Measurements from ENCODE around the gene ARHGAP10.

DNA sequence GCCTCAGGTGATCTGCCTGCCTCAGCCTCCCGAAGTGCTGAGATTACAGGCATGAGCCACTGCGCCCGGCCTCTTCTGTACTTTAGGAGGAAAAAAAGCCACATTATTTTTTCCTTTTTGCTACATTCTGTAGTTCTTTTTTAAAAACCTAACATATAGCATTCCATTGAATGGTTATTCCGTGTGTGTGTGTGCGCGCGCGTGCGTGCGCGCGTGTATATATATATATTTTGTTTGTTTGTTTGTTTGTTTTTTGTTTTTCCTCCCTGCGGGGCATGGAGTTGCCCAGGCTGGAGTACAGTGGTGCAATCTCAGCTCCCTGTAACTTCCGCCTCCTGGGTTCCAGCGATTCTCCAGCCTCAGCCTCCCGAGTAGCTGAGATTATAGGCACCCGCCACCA is 59.5 kb downstream of the ARHGAP10 start:
- TF ChIP-seq EP300 (IDR thresholded peaks at IDR 0.05; ENCODE audit: borderline replicate concordance), result no peak
- TF ChIP-seq TAF1 (IDR thresholded peaks at IDR 0.05; ENCODE audit: low read depth), result no peak
- no peak for TF ChIP-seq ZBTB7A (IDR thresholded peaks at IDR 0.05; ENCODE audit: low read depth)
- TF ChIP-seq, protein P1, sequence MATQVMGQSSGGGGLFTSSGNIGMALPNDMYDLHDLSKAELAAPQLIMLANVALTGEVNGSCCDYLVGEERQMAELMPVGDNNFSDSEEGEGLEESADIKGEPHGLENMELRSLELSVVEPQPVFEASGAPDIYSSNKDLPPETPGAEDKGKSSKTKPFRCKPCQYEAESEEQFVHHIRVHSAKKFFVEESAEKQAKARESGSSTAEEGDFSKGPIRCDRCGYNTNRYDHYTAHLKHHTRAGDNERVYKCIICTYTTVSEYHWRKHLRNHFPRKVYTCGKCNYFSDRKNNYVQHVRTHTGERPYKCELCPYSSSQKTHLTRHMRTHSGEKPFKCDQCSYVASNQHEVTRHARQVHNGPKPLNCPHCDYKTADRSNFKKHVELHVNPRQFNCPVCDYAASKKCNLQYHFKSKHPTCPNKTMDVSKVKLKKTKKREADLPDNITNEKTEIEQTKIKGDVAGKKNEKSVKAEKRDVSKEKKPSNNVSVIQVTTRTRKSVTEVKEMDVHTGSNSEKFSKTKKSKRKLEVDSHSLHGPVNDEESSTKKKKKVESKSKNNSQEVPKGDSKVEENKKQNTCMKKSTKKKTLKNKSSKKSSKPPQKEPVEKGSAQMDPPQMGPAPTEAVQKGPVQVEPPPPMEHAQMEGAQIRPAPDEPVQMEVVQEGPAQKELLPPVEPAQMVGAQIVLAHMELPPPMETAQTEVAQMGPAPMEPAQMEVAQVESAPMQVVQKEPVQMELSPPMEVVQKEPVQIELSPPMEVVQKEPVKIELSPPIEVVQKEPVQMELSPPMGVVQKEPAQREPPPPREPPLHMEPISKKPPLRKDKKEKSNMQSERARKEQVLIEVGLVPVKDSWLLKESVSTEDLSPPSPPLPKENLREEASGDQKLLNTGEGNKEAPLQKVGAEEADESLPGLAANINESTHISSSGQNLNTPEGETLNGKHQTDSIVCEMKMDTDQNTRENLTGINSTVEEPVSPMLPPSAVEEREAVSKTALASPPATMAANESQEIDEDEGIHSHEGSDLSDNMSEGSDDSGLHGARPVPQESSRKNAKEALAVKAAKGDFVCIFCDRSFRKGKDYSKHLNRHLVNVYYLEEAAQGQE (IDR thresholded peaks at IDR 0.05; ENCODE audit: low read depth), result no peak
- TF ChIP-seq YY1 (IDR thresholded peaks at IDR 0.05; ENCODE audit: low read depth), result no peak
- TF ChIP-seq CREB1 (IDR thresholded peaks at IDR 0.05; ENCODE audit: low read depth), result no peak
- no peak for TF ChIP-seq FOXM1 (IDR thresholded peaks at IDR 0.05; ENCODE audit: borderline replicate concordance, low read depth)
- TF ChIP-seq RAD21 (IDR thresholded peaks at IDR 0.05; ENCODE audit: low read depth), result no peak
- no peak for TF ChIP-seq CEBPB (IDR thresholded peaks at IDR 0.05)
- no peak for TF ChIP-seq TCF12 (IDR thresholded peaks at IDR 0.05; ENCODE audit: low read depth)
- TF ChIP-seq NFIC (IDR thresholded peaks at IDR 0.05), result no peak
- TF ChIP-seq, protein P2, sequence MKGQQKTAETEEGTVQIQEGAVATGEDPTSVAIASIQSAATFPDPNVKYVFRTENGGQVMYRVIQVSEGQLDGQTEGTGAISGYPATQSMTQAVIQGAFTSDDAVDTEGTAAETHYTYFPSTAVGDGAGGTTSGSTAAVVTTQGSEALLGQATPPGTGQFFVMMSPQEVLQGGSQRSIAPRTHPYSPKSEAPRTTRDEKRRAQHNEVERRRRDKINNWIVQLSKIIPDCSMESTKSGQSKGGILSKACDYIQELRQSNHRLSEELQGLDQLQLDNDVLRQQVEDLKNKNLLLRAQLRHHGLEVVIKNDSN (IDR thresholded peaks at IDR 0.05), result no peak
- TF ChIP-seq EGR1 (IDR thresholded peaks at IDR 0.05), result no peak
